Lung (tissue), 12 donors: ENCODE measurements around the gene B3GNT8. TPM values are rescaled to one million over a fixed set of nuclear protein-coding genes. Genes with fewer than 3 reads are reported as not detected.

Source experiments
- ATAC-seq: fragments of 200-7000 bp; cut with Tn5 transposase; one replicate; pipeline ENCODE4 v1.9.1; 2020; ENCODE audit warnings: moderate number of reproducible peaks; ENCODE audit not compliant: insufficient read depth, low FRiP score
- DNase-seq, 3 donors: peaks; one replicate each; pipeline ENCODE4 v3.0.0-alpha.2; 2013 to 2017
- H3K27ac ChIP-seq, 2 donors: one replicate each; pipeline ENCODE4 v1.5.1; 2013; ENCODE audit warnings: mild to moderate bottlenecking in 2 of 2, moderate library complexity in 2 of 2, control low read depth in 1 of 2, inconsistent platforms in 1 of 2, low read depth in 1 of 2, low read length in 1 of 2
- H3K27me3 ChIP-seq, 3 donors: one replicate each; pipeline ENCODE4 v1.5.1; 2013; ENCODE audit warnings: low read length in 2 of 3; ENCODE audit not compliant: control insufficient read depth in 3 of 3, insufficient read depth in 3 of 3
- H3K36me3 ChIP-seq, 4 donors: one replicate each; pipeline ENCODE4 v1.5.1; 2013; ENCODE audit warnings: low read length in 4 of 4, mild to moderate bottlenecking in 1 of 4, moderate library complexity in 1 of 4; ENCODE audit not compliant: control insufficient read depth in 4 of 4, insufficient read depth in 4 of 4
- H3K4me1 ChIP-seq, 5 donors: one replicate each; pipeline ENCODE4 v1.5.1; 2013; ENCODE audit warnings: low read length in 5 of 5, mild to moderate bottlenecking in 2 of 5, moderate library complexity in 1 of 5; ENCODE audit not compliant: control insufficient read depth in 5 of 5, insufficient read depth in 5 of 5
- H3K4me3 ChIP-seq: one replicate; pipeline ENCODE4 v1.5.1; 2013; ENCODE audit warnings: mild to moderate bottlenecking, control low read depth, moderate library complexity
- H3K9ac ChIP-seq, 2 donors: one replicate each; pipeline ENCODE4 v1.5.1; 2013; ENCODE audit warnings: low read length in 2 of 2, control low read depth in 1 of 2; ENCODE audit not compliant: insufficient read depth in 1 of 2
- H3K9me3 ChIP-seq, 4 donors: one replicate each; pipeline ENCODE4 v1.5.1; 2013; ENCODE audit warnings: low read length in 3 of 4, mild to moderate bottlenecking in 1 of 4, moderate library complexity in 1 of 4; ENCODE audit not compliant: control insufficient read depth in 4 of 4, insufficient read depth in 3 of 4
- CTCF ChIP-seq: IDR thresholded peaks from 2 replicates; pipeline ENCODE4 v1.5.1; 2012; ENCODE audit warnings: mild to moderate bottlenecking; ENCODE audit errors: control extremely low read depth, extremely low read depth
- WGBS, 2 donors: extraction: QIAGEN DNeasy Blood & Tissue Kit; methylation state at CpG; one replicate each; pipeline ENCODE4 v1.1.7; 2013; 5-methylcytosine and 5-hydroxymethylcytosine counted together
- polyA plus RNA-seq, 2 donors: library from polyadenylated mRNA; stranded (reverse); fragments of 200-250 nt; gene quantifications; one replicate each; pipeline ENCODE4 v1.2.1, GENCODE V29; 2013
- total RNA-seq, 2 donors: library from RNA; depleted of rRNA in 1 of 2; stranded (reverse); fragments of >200 nt in 1 of 2; gene quantifications; one replicate each; pipeline ENCODE4 v1.2.1, GENCODE V29; 2014 to 2021
- donor health status: control.
- donor health status: control.
- donor health status: Bipolar disorder and iron deficiency.
- donor health status: healthy.
- donor health status: DM: yes; HTN: yes; CAD: no.

The B3GNT8 gene
- total and polyA plus RNA-seq, 4 donors, result 6.2 to 39.0 (median 32.8) TPM

- Histone ChIP-seq H3K36me3 (peaks cover 0 to 13% (median 7%) of the 10 kb centered on the region in 4 donors), H3K9me3 (peaks cover 0 to 1% (median 0%) of the 10 kb centered on the region in 4 donors), H3K9ac (peak within 1 kb of the TSS; percentile 12 to 87), H3K27ac (peak within 1 kb of the TSS; percentile 93 to 98), H3K4me3 (peak within 1 kb of the TSS; percentile 81), H3K27me3 (no peaks in the 10 kb centered on the region), H3K4me1 (peaks cover 0 to 8% (median 0%) of the 10 kb centered on the region in 5 donors)
- DNase-seq, result peak; percentile 96 to 99 (median 98)
- 0 to 1% methylated on average over 40 of the region's 40 CpGs for WGBS, 2 donors
- TF ChIP-seq CTCF, result peak; percentile 61
- ATAC-seq, result peak; percentile 98
These were observed 12.5 kb upstream of the B3GNT8 start, which contains the start of gene DMAC2 for GRCh38 chr19:41439441-41440222. Gene DMAC2, minus strand, starts transcription at chr19:41439912. Its CDS starts 13 bp downstream, at chr19:41439899.

- no peak for TF ChIP-seq CTCF
- DNase-seq (no peak), ATAC-seq (no peak)
- Histone ChIP-seq H3K4me3 (no peak overlapping the region), H3K27me3 (no peaks in the 10 kb centered on the region), H3K4me1 (peaks cover 0 to 8% (median 0%) of the 10 kb centered on the region in 5 donors), H3K36me3 (peaks cover 0 to 15% (median 9%) of the 10 kb centered on the region in 4 donors), H3K27ac (no peak overlapping the region), H3K9ac (no peak overlapping the region), H3K9me3 (peaks cover 0 to 1% (median 0%) of the 10 kb centered on the region in 4 donors)
- WGBS, 2 donors, result 94 to 99% methylated on average over 7 of the region's 7 CpGs
These were observed 10.9 kb upstream of the B3GNT8 start for GRCh38 chr19:41437944-41438574.

GRCh38 chr19:41436674-41436951 is 9.4 kb upstream of the B3GNT8 start:
- H3K4me3 ChIP-seq, result no peak overlapping the region
- peaks cover 0 to 29% (median 22%) of the 10 kb centered on the region in 4 donors for H3K36me3 ChIP-seq
- no peaks in the 10 kb centered on the region for H3K27me3 ChIP-seq
- peaks cover 0 to 5% (median 0%) of the 10 kb centered on the region in 4 donors for H3K9me3 ChIP-seq
- peaks cover 0 to 8% (median 0%) of the 10 kb centered on the region in 5 donors for H3K4me1 ChIP-seq
- no peak overlapping the region for H3K27ac ChIP-seq
- TF ChIP-seq CTCF, result no peak
- no peak for ATAC-seq
- DNase-seq, result no peak
- no peak overlapping the region for H3K9ac ChIP-seq
